C4-2B (cell line): Measurements from ENCODE around the gene BTBD16.

ENCODE experiments used
- H3K27ac ChIP-seq: fragments of 450-650 bp; 2 replicates; pipeline ENCODE4 v1.5.1; 2017
- ZFX ChIP-seq: fragments of 450-650 bp; IDR thresholded peaks from 2 replicates; pipeline ENCODE4 v1.6.1; 2017
- TF ChIP-seq, protein P1 (sequence below): fragments of 450-650 bp; conservative IDR thresholded peaks from 2 replicates; pipeline ENCODE4 v1.5.1; 2017; ENCODE audit warnings: mild to moderate bottlenecking

The BTBD16 gene

DNA sequence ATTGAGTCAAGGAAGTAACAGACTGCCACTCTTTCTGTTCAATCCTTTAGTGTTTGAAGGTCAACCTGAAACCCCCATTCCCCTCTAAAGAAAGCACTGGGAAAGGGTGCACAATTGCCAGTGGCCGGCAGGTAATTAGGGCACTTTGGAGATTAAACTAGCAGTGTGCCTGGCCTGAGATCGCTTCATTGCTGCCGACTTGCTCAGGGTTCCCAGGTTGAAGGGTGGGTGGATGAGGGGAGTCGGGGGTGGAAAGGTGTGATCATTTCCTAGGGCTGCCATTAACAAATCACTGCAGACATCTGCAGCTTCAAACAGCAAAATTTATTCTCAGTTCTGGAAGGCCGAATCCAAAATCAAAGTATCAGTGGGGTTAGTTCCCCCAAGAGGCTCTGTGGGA lies 16.3 kb upstream of the BTBD16 start:
- no peak overlapping the region for H3K27ac ChIP-seq
- TF ChIP-seq, protein P1, sequence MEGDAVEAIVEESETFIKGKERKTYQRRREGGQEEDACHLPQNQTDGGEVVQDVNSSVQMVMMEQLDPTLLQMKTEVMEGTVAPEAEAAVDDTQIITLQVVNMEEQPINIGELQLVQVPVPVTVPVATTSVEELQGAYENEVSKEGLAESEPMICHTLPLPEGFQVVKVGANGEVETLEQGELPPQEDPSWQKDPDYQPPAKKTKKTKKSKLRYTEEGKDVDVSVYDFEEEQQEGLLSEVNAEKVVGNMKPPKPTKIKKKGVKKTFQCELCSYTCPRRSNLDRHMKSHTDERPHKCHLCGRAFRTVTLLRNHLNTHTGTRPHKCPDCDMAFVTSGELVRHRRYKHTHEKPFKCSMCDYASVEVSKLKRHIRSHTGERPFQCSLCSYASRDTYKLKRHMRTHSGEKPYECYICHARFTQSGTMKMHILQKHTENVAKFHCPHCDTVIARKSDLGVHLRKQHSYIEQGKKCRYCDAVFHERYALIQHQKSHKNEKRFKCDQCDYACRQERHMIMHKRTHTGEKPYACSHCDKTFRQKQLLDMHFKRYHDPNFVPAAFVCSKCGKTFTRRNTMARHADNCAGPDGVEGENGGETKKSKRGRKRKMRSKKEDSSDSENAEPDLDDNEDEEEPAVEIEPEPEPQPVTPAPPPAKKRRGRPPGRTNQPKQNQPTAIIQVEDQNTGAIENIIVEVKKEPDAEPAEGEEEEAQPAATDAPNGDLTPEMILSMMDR: no peak
- TF ChIP-seq ZFX: no peak

DNA sequence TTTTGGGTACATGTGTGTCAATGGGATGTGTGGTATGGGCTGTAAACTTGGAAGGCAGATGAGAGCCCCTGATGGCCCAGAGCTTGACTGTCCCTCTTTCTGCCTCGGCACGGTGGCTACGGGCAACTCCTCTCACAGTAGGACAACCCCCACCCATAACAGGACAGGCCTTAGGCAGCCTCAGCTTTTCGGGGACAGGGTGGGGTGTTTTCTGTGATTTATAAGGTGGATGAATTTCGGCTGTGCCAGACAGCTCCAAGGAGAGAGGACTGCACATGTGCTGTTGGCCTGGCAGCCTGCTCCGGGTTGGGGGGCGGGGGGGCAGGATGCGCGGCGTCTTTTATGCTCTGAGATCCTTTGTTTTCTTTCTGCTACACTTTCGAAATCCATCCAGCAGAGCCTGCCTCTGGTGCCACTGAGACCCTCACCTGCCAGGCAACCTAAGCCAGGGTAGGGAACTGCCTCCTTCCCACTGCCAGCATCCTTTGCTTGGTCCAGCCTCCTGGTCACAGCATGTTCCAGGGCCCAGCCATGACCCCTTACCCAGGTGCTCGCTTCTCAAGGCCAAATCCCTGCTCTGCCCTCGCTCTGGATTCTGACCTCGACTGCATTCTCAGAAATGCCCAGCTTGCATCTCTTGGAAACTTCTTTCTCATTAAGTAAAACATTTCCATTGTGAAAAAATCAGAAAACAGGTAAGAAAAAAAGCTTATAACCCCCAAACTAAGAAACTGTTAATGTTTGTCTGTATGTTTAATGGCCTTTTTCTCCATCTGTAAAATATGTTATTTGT lies 15.4 kb upstream of the BTBD16 start:
- no peak for TF ChIP-seq ZFX
- TF ChIP-seq, protein P1: no peak
- no peak overlapping the region for H3K27ac ChIP-seq

DNA sequence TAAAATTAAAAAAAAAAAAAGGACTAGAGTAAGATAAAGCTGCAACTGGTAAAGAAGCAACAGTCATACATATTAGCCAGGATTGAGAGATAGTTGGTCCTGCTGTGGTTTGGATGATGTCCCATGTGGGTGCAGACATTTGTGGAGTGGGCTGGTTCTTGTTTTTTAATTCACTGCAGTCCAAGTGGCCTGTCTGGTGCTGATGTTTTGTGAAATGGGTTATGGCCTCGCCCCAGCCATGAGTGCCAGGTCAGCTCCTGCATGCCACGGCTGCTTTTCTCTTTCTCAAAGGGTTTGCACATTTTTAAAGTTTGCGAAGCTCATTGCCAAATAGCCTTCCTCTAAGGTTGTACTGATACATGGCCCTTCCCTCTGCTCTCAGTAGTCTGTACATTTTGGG lies 14.1 kb upstream of the BTBD16 start:
- H3K27ac ChIP-seq: no peak overlapping the region
- no peak for TF ChIP-seq ZFX
- TF ChIP-seq, protein P1: no peak

DNA sequence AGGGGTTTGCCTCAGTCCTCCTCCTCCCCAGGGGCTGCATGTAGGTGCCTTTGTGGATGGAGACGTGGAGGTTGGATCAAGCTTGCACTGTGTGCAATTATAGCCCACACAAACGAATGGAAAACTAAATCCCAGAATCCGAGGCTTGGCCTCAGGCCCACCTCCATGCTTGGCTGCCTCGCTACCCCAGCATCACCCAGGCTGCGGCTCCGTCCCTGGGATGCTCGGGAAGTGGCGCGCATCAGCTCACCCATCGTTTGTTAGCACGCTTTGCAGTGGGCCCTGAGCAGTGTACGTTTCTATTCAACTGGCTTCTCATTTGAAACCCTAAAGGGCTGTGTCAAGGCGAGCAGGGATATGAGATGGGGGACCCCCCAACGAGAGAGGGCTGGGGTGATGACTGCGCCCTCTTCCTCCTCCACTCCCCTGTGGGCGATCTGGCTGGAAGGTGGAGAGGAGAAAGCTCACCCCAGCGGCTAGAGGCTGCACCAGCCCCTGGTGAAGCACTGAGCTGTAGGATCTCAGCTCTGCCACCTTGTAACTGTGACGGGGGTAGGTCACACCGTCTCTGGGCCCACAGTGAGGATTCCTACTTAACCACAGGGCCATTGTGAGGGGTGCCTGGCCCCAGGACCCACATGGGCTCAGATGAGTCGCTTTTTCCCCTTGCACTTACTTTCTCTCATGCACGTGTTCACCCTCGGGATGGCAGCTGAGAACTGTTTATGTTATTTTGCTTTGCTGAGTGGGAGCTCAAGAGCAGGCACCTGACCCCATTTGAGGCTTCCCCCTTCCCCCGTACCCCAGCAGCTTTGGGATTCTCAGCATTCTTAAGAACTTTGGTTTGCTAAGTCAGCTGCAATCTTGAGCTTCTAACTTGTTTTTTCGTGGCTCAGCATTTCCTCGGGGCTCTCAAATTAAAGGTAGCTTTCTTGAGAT lies 12.7 kb upstream of the BTBD16 start:
- no peak for TF ChIP-seq ZFX
- TF ChIP-seq, protein P1: no peak
- no peak overlapping the region for H3K27ac ChIP-seq

DNA sequence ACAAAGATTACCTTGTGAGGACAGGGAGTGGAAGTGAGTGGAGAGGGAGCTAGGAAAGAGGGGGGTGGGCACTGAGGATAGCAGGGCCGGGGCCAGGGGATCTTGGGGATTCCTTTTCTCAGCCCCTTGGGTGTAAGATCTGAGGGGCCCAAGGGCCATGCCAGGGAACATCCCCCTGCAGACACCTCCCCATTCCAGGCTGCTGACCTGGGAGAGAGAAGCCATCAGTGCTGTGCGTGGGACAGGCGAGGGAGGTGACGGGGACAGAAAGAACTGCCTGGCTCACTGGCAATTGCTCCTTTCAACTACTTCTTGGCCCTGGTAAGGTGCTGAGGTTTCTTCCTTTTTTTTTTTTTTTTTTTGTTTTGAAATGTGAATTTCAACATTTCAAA lies 12.0 kb upstream of the BTBD16 start:
- TF ChIP-seq ZFX: no peak
- TF ChIP-seq, protein P1: no peak
- no peak overlapping the region for H3K27ac ChIP-seq

DNA sequence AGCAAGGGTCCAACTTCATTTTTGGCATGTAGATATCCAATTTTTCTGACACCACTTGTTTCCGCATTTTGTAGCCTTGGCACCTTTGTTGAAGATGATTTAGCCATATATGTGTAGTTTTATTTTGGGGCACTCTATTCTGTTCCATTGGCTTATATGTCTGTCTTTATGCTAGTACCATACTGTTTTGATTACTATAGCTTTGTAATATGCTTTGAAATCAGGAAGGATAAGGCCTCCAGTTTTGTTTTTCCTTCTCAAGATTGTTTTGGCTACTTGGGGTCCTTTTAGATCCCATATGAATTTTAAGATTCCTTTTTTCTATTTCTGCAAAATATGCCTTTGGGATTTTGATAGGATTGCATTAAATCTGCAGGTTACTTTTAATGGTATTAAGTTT lies 9.5 kb upstream of the BTBD16 start:
- H3K27ac ChIP-seq: no peak overlapping the region
- TF ChIP-seq, protein P1: no peak
- TF ChIP-seq ZFX: no peak

DNA sequence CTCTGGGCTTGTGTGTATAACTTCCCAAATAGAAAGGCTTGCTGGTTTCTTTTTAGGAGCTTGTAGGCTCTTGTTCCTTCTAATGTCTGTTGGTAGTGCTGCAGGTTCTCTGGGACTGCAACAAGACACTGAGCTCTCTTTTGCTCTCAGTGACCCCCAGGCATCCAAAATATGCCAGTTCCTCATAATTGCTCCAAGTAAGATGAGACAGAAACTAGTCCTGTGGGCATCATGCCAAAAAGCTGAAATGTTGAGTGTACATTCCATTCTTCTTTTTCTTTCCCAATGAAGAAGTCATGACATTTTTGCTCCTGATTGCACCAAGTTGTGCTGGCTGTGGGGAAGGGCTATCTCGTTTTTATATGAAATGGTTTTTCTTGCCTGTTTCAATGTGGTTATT lies 7.1 kb upstream of the BTBD16 start:
- H3K27ac ChIP-seq: no peak overlapping the region

More for the DNA sequence above, 7.1 kb upstream of the BTBD16 start:
- no peak for TF ChIP-seq ZFX
- TF ChIP-seq, protein P1: no peak
